ENCODE results near the gene IL3. TPM values are rescaled to one million over a fixed set of nuclear protein-coding genes. Genes with fewer than 3 reads are reported as not detected.
A peak's percentile ranks its signal among the peaks of the same experiment; 100 is the strongest.

The IL3 gene
- total RNA-seq, 5 donors from 2014 or later (not counting 1 experiment from before 2014, with no cell fraction given) = not detected

DNA sequence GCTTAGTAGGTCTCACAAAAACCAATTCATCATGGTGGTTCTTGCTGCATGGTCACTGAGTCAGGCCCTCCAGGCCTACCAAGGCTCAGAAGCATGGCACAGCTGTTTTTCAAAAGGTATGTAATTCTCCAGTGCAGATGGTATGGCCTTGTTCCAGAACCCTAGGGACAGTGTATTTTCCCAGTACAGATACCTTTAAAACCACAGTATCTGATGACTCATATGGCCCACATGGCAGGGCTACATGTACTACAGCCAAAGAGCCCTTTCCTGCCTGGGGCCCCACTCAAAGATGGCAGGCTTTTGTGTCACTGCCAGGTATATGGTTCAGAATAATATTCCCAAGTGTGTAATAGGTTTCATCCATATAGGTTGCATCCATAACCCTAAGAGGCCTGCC lies 29.7 kb downstream of the IL3 start:
- CTCF ChIA-PET = no interaction called here
- POLR2A ChIA-PET = interaction anchor here in 1 of 2 donors (0.6 kb wide), 1 partner anchor 307 kb away, joined by 3 read pairs; no protein-coding TSS in a partner anchor
- peaks cover 8 to 29% (median 11%) of the 10 kb centered on the region in 3 donors for H3K4me1 Mint-ChIP-seq
- Histone ChIP-seq H3K4me1 (ENCODE audit: control insufficient read depth in 1 of 2, extremely low read depth in 1 of 2, insufficient read depth in 2 of 2, low read length in 2 of 2) (peaks cover 0 to 9% of the 10 kb centered on the region in 2 experiments), H3K27me3 (replicated peaks in 1 of 2; ENCODE audit: control insufficient read depth in 2 of 2, extremely low read depth in 1 of 2, insufficient read depth in 2 of 2, low read length in 1 of 2) (no peaks in the 10 kb centered on the region), H3K4me3 (ENCODE audit: control insufficient read depth in 1 of 2, extremely low read depth in 1 of 2, low read length in 1 of 2) (no peak overlapping the region), H3K36me3 (ENCODE audit: control insufficient read depth in 2 of 2, extremely low read depth in 1 of 2, insufficient read depth in 1 of 2, low read length in 1 of 2) (no peaks in the 10 kb centered on the region), H3K9me3 (no peaks in the 10 kb centered on the region), H3K27ac (ENCODE audit: low read length) (no peak overlapping the region)
- no peaks in the 10 kb centered on the region for H3K27me3 Mint-ChIP-seq
- DNase-seq (no peak), ATAC-seq (replicated peaks in 1 of 4) (peak in 2 of 4 experiments; percentile 24 to 32)
- H3K4me3 Mint-ChIP-seq = no peak overlapping the region
- H3K27ac Mint-ChIP-seq = peak overlapping the region in 1 of 2 donors; percentile 25
- H3K9me3 Mint-ChIP-seq = no peaks in the 10 kb centered on the region
- no peaks in the 10 kb centered on the region for H3K36me3 Mint-ChIP-seq

DNA sequence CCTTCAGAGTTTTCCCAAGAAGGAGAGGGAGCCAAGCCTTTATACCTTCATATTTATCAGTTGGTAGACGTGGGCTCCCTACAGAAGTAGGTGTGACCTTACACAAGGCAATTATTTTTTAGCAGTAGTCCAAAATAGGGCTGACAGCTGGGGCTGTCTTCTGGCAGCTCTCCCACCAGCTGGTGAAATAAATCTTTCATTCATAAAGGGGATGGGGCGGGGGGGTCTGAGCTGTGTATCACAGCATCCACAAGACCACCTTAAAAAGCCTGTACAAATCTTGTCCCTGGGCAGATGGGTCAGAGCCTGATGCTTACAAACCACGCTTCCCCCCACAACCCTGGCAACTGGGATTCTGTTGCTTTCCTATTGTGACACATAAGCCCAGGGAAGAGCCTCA lies 32.8 kb downstream of the IL3 start:
- Mint-ChIP-seq H3K4me3 (no peak overlapping the region), H3K9me3 (no peaks in the 10 kb centered on the region), H3K27ac (no peak overlapping the region), H3K36me3 (no peaks in the 10 kb centered on the region), H3K27me3 (no peaks in the 10 kb centered on the region), H3K4me1 (peaks cover 4 to 34% (median 13%) of the 10 kb centered on the region in 3 donors)
- DNase-seq = no peak
- Histone ChIP-seq H3K27ac (ENCODE audit: low read length) (no peak overlapping the region), H3K9me3 (no peaks in the 10 kb centered on the region), H3K27me3 (replicated peaks in 1 of 2; ENCODE audit: control insufficient read depth in 2 of 2, extremely low read depth in 1 of 2, insufficient read depth in 2 of 2, low read length in 1 of 2) (no peaks in the 10 kb centered on the region), H3K4me1 (ENCODE audit: control insufficient read depth in 1 of 2, extremely low read depth in 1 of 2, insufficient read depth in 2 of 2, low read length in 2 of 2) (peaks cover 0 to 20% of the 10 kb centered on the region in 2 experiments), H3K36me3 (ENCODE audit: control insufficient read depth in 2 of 2, extremely low read depth in 1 of 2, insufficient read depth in 1 of 2, low read length in 1 of 2) (no peaks in the 10 kb centered on the region), H3K4me3 (ENCODE audit: control insufficient read depth in 1 of 2, extremely low read depth in 1 of 2, low read length in 1 of 2) (no peak overlapping the region)
- no peak for ATAC-seq (replicated peaks in 1 of 4)
- 100% methylated on average over 1 of the region's 3 CpGs for WGBS (ENCODE audit: insufficient coverage)
- POLR2A ChIA-PET = no interaction called here
- CTCF ChIA-PET = interaction anchor here in 1 of 2 donors (0.5 kb wide), 1 partner anchor 282 kb away, joined by 7 read pairs; no protein-coding TSS in a partner anchor

DNA sequence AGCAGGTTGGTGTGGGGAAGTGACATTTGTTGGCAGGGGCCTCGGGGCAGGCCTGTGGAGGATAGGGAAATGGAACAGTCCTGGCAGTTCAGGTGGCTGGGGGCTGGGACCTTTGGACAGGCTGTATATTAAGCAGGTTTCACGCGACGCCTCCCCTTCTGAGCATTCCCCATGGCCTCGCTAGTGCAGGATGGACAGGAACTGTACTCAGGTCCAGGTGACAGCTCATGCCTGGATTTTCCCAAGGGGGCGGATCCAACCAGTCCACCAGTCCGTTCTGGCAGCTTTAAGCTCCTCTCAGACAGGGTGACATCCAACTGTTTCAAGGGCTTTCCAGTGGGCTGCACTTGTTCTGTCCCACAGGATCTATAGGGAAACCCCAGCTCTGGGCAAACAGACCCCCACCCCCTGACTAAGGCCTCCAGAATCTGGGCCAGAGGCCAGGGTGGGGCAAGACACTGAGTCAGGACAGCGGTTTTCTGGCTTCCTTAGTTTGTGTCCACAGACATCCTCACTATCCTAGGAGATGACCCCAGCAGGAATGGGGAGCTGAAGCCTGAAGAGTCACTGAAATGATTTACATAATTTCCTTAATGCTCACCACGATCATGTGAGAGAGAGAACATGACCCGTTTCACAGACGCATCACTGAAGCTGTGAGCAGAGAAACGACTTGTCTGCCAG lies 34.1 kb downstream of the IL3 start:
- WGBS (ENCODE audit: insufficient coverage) = 79% methylated on average over 12 of the region's 12 CpGs
- Mint-ChIP-seq H3K4me1 (peaks cover 11 to 44% (median 24%) of the 10 kb centered on the region in 3 donors), H3K36me3 (no peaks in the 10 kb centered on the region), H3K27ac (no peak overlapping the region), H3K9me3 (no peaks in the 10 kb centered on the region), H3K4me3 (no peak overlapping the region), H3K27me3 (no peaks in the 10 kb centered on the region)
- Histone ChIP-seq H3K9me3 (no peaks in the 10 kb centered on the region), H3K4me1 (ENCODE audit: control insufficient read depth in 1 of 2, extremely low read depth in 1 of 2, insufficient read depth in 2 of 2, low read length in 2 of 2) (peaks cover 0 to 25% of the 10 kb centered on the region in 2 experiments), H3K27me3 (replicated peaks in 1 of 2; ENCODE audit: control insufficient read depth in 2 of 2, extremely low read depth in 1 of 2, insufficient read depth in 2 of 2, low read length in 1 of 2) (no peaks in the 10 kb centered on the region), H3K4me3 (ENCODE audit: control insufficient read depth in 1 of 2, extremely low read depth in 1 of 2, low read length in 1 of 2) (no peak overlapping the region), H3K36me3 (ENCODE audit: control insufficient read depth in 2 of 2, extremely low read depth in 1 of 2, insufficient read depth in 1 of 2, low read length in 1 of 2) (no peaks in the 10 kb centered on the region), H3K27ac (ENCODE audit: low read length) (no peak overlapping the region)
- POLR2A ChIA-PET = no interaction called here
- CTCF ChIA-PET = no interaction called here
- ATAC-seq (replicated peaks in 1 of 4) (no peak), DNase-seq (peak in 1 of 35 experiments; percentile 20)

DNA sequence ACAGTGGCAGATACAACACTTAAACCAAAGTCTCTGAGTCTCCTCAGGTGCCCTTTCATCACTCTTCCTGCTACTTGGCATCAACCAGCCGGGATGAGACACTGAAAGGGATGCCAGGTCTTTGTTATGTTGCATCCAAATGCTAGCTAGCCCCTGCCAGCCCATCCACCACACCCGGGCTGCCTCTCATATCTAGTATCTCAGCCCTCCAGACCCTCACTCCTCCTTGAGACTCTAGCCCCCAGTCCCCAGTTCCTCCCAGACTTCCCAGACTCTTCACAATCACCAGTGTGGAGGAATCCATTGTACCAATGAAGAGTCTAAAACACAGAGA lies 34.6 kb downstream of the IL3 start:
- DNase-seq (no peak), ATAC-seq (replicated peaks in 1 of 4) (no peak)
- Mint-ChIP-seq H3K27ac (peak overlapping the region in 1 of 2 donors; percentile 5), H3K4me1 (peaks cover 17 to 47% (median 27%) of the 10 kb centered on the region in 3 donors), H3K27me3 (no peaks in the 10 kb centered on the region), H3K9me3 (no peaks in the 10 kb centered on the region), H3K4me3 (no peak overlapping the region), H3K36me3 (no peaks in the 10 kb centered on the region)
- 89% methylated on average over 1 of the region's 2 CpGs for WGBS (ENCODE audit: insufficient coverage)
- ChIA-PET CTCF (no interaction called here), POLR2A (no interaction called here)
- H3K4me3 ChIP-seq (ENCODE audit: control insufficient read depth in 1 of 2, extremely low read depth in 1 of 2, low read length in 1 of 2) = no peak overlapping the region
- H3K36me3 ChIP-seq (ENCODE audit: control insufficient read depth in 2 of 2, extremely low read depth in 1 of 2, insufficient read depth in 1 of 2, low read length in 1 of 2) = no peaks in the 10 kb centered on the region
- no peak overlapping the region for H3K27ac ChIP-seq (ENCODE audit: low read length)
- H3K9me3 ChIP-seq = no peaks in the 10 kb centered on the region
- peaks cover 0 to 29% of the 10 kb centered on the region in 2 experiments for H3K4me1 ChIP-seq (ENCODE audit: control insufficient read depth in 1 of 2, extremely low read depth in 1 of 2, insufficient read depth in 2 of 2, low read length in 2 of 2)
- no peaks in the 10 kb centered on the region for H3K27me3 ChIP-seq (replicated peaks in 1 of 2; ENCODE audit: control insufficient read depth in 2 of 2, extremely low read depth in 1 of 2, insufficient read depth in 2 of 2, low read length in 1 of 2)

DNA sequence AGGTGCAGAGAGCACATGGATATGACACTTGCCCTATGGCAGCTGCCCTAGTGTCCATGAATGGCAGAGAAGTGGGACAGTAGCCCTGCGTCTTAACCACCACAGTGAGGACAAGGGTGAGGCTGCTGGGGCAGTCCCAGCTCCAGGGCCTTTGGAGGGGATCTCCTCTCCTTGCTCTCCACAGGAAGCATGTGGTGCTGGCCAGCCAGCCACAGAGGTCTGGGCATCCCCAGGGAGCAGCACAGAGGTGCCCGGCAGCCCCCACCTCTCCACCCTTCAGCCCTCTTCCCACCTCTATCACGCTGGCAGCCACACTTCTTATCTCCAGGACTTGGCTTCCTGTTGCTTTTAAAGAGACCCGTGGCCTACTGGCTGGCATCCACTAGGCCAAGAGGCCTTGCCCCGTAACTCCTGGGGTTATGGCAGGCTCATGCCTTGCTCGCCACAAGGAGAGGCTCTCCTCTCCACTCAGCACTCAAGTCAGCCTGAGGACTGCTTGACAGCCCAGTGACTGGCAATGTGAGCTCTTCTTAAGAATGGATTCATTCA lies 35.0 kb downstream of the IL3 start:
- 56% methylated on average over 6 of the region's 6 CpGs for WGBS (ENCODE audit: insufficient coverage)
- Mint-ChIP-seq H3K27ac (peak overlapping the region in 1 of 2 donors; percentile 5), H3K4me1 (peaks cover 20 to 51% (median 30%) of the 10 kb centered on the region in 3 donors), H3K36me3 (no peaks in the 10 kb centered on the region), H3K4me3 (no peak overlapping the region), H3K27me3 (no peaks in the 10 kb centered on the region), H3K9me3 (no peaks in the 10 kb centered on the region)
- Histone ChIP-seq H3K27ac (ENCODE audit: low read length) (no peak overlapping the region), H3K4me1 (ENCODE audit: control insufficient read depth in 1 of 2, extremely low read depth in 1 of 2, insufficient read depth in 2 of 2, low read length in 2 of 2) (peaks cover 0 to 33% of the 10 kb centered on the region in 2 experiments), H3K36me3 (ENCODE audit: control insufficient read depth in 2 of 2, extremely low read depth in 1 of 2, insufficient read depth in 1 of 2, low read length in 1 of 2) (no peaks in the 10 kb centered on the region), H3K4me3 (ENCODE audit: control insufficient read depth in 1 of 2, extremely low read depth in 1 of 2, low read length in 1 of 2) (no peak overlapping the region), H3K27me3 (replicated peaks in 1 of 2; ENCODE audit: control insufficient read depth in 2 of 2, extremely low read depth in 1 of 2, insufficient read depth in 2 of 2, low read length in 1 of 2) (no peaks in the 10 kb centered on the region), H3K9me3 (no peaks in the 10 kb centered on the region)
- ChIA-PET POLR2A (no interaction called here), CTCF (interaction anchor here in 1 of 2 donors (0.6 kb wide), 1 partner anchor 95 kb away, joined by 4 read pairs; no protein-coding TSS in a partner anchor)
- DNase-seq = peak in 1 of 35 experiments; percentile 18
- peak in 2 of 4 experiments; percentile 40 to 45 for ATAC-seq (replicated peaks in 1 of 4)

DNA sequence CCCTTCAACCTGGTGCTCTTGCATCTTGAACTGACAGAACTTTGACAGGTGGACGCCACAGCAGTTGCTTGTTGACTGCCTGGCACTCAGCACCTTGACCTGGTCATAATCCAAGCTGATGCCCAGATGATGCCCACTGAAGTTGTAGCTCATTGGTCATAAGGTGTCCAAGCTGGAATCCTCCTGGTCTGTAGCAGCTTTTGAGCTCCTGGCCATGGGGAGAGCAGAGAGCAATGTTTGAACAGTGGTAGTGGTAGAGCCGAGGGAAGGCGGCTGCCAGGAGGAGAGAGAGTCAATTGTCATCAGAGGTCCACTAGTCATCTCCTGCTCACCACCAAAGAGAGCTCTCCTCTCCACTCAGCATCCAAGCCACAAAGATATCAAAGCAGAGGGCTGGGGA lies 36.4 kb downstream of the IL3 start:
- H3K4me1 Mint-ChIP-seq = peaks cover 33 to 65% (median 41%) of the 10 kb centered on the region in 3 donors
- Histone ChIP-seq H3K9me3 (no peaks in the 10 kb centered on the region), H3K27ac (ENCODE audit: low read length) (no peak overlapping the region), H3K4me1 (ENCODE audit: control insufficient read depth in 1 of 2, extremely low read depth in 1 of 2, insufficient read depth in 2 of 2, low read length in 2 of 2) (peaks cover 0 to 47% of the 10 kb centered on the region in 2 experiments), H3K27me3 (replicated peaks in 1 of 2; ENCODE audit: control insufficient read depth in 2 of 2, extremely low read depth in 1 of 2, insufficient read depth in 2 of 2, low read length in 1 of 2) (no peaks in the 10 kb centered on the region), H3K4me3 (ENCODE audit: control insufficient read depth in 1 of 2, extremely low read depth in 1 of 2, low read length in 1 of 2) (no peak overlapping the region), H3K36me3 (ENCODE audit: control insufficient read depth in 2 of 2, extremely low read depth in 1 of 2, insufficient read depth in 1 of 2, low read length in 1 of 2) (no peaks in the 10 kb centered on the region)
- no peaks in the 10 kb centered on the region for H3K36me3 Mint-ChIP-seq
- H3K9me3 Mint-ChIP-seq = no peaks in the 10 kb centered on the region
- ATAC-seq (replicated peaks in 1 of 4) (no peak), DNase-seq (no peak)
- no peak overlapping the region for H3K27ac Mint-ChIP-seq
- CTCF ChIA-PET = no interaction called here
- POLR2A ChIA-PET = interaction anchor here in 1 of 2 donors (0.5 kb wide), 1 partner anchor 155 kb away, joined by 3 read pairs; no protein-coding TSS in a partner anchor
- H3K4me3 Mint-ChIP-seq = no peak overlapping the region
- H3K27me3 Mint-ChIP-seq = no peaks in the 10 kb centered on the region
- 100% methylated on average over 1 of the region's 3 CpGs for WGBS (ENCODE audit: insufficient coverage)

Measured in T-cell (primary cell).